ENCODE data around the gene PEAK1.

DNA sequence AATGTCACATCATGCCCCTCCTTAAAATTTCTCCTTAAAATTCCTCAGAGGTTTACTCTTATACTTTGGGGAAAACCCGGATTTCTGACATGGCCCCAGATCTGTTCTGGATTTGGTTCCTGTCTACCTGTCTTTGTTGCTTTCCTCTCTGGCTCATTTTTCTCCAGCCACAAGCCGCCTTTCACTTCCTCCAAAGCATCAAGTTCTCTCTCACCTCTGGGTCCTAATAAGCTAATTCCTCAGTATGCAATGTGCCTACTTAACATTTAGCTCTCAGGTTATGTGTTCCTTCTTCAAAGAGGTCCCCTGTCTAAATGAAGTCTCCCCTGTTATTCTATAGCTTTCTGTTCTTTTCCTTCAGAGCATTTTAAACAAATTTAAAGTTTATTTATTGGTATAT is 16.9 kb upstream of the PEAK1 start:
- TF ChIP-seq, protein P1, sequence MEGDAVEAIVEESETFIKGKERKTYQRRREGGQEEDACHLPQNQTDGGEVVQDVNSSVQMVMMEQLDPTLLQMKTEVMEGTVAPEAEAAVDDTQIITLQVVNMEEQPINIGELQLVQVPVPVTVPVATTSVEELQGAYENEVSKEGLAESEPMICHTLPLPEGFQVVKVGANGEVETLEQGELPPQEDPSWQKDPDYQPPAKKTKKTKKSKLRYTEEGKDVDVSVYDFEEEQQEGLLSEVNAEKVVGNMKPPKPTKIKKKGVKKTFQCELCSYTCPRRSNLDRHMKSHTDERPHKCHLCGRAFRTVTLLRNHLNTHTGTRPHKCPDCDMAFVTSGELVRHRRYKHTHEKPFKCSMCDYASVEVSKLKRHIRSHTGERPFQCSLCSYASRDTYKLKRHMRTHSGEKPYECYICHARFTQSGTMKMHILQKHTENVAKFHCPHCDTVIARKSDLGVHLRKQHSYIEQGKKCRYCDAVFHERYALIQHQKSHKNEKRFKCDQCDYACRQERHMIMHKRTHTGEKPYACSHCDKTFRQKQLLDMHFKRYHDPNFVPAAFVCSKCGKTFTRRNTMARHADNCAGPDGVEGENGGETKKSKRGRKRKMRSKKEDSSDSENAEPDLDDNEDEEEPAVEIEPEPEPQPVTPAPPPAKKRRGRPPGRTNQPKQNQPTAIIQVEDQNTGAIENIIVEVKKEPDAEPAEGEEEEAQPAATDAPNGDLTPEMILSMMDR (IDR thresholded peaks at IDR 0.05): no peak
- no peak for TF ChIP-seq JUN (IDR thresholded peaks at IDR 0.05)
- no peak for TF ChIP-seq EP300 (IDR thresholded peaks at IDR 0.05)
- no peak for TF ChIP-seq BHLHE40 (IDR thresholded peaks at IDR 0.05; ENCODE audit: low read depth, low read length)
- no peak for TF ChIP-seq POLR2A (IDR thresholded peaks at IDR 0.05; ENCODE audit: low read length)
- TF ChIP-seq ZSCAN20 (CRISPR knock-in tag; IDR thresholded peaks at IDR 0.05): no peak
- TF ChIP-seq, protein P2, sequence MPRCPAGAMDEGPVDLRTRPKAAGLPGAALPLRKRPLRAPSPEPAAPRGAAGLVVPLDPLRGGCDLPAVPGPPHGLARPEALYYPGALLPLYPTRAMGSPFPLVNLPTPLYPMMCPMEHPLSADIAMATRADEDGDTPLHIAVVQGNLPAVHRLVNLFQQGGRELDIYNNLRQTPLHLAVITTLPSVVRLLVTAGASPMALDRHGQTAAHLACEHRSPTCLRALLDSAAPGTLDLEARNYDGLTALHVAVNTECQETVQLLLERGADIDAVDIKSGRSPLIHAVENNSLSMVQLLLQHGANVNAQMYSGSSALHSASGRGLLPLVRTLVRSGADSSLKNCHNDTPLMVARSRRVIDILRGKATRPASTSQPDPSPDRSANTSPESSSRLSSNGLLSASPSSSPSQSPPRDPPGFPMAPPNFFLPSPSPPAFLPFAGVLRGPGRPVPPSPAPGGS (IDR thresholded peaks at IDR 0.05): no peak
- TF ChIP-seq RAD21 (conservative IDR thresholded peaks at IDR 0.05 in 1 of 2, IDR thresholded peaks at IDR 0.05 in 1 of 2): no peak
- TF ChIP-seq RNF2 (IDR thresholded peaks at IDR 0.05; ENCODE audit: borderline replicate concordance, low read depth): no peak
- TF ChIP-seq NFE2L2 (conservative IDR thresholded peaks at IDR 0.05; ENCODE audit: low read length): no peak
- no peak for TF ChIP-seq RFX5 (IDR thresholded peaks at IDR 0.05)
- TF ChIP-seq FOSL2 (IDR thresholded peaks at IDR 0.05): no peak
- TF ChIP-seq FOSL2 (CRISPR knock-in tag; IDR thresholded peaks at IDR 0.05): no peak

All from A549 (cell line).